Neural progenitor cell (in vitro differentiated cells): ENCODE measurements around the gene DUSP23. TPM values are rescaled to one million over a fixed set of nuclear protein-coding genes. Genes with fewer than 3 reads are reported as not detected.

Source experiments
- DNase-seq: peaks from one replicate; pipeline ENCODE4 v3.0.0-alpha.2; 2016; ENCODE audit warnings: low spot score
- H2AFZ ChIP-seq: fragments of 200-600 bp; sonication (generic); replicated peaks from 2 replicates; pipeline ENCODE4 v1.6.1; 2016; ENCODE audit warnings: antibody characterized with exemption
- H3F3A ChIP-seq: fragments of 200-600 bp; sonication (generic); 2 replicates; pipeline ENCODE4 v1.6.1; 2016; ENCODE audit warnings: antibody characterized with exemption, low read depth
- H3K27ac ChIP-seq: fragments of 200-600 bp; sonication (generic); 2 replicates; pipeline ENCODE4 v1.5.1; 2016; ENCODE audit warnings: mild to moderate bottlenecking
- H3K27me3 ChIP-seq: fragments of 200-600 bp; sonication (generic); 2 replicates; pipeline ENCODE4 v1.6.1; 2016; ENCODE audit warnings: mild to moderate bottlenecking, moderate library complexity
- H3K36me3 ChIP-seq: fragments of 200-600 bp; sonication (generic); 2 replicates; pipeline ENCODE4 v1.5.1; 2016
- H3K4me1 ChIP-seq: fragments of 200-600 bp; sonication (generic); 2 replicates; pipeline ENCODE4 v1.6.1; 2016; ENCODE audit warnings: mixed run types
- H3K4me2 ChIP-seq: fragments of 200-600 bp; sonication (generic); 2 replicates; pipeline ENCODE4 v1.6.1; 2016
- H3K4me3 ChIP-seq: fragments of 200-600 bp; sonication (generic); 2 replicates; pipeline ENCODE4 v1.5.1; 2016
- H3K79me2 ChIP-seq: fragments of 200-600 bp; sonication (generic); 2 replicates; pipeline ENCODE4 v1.6.1; 2016; ENCODE audit warnings: low read depth
- H3K9ac ChIP-seq: fragments of 200-600 bp; sonication (generic); 2 replicates; pipeline ENCODE4 v1.6.1; 2016
- H3K9me3 ChIP-seq: fragments of 200-600 bp; sonication (generic); 2 replicates; pipeline ENCODE4 v1.5.1; 2016; ENCODE audit warnings: low read depth
- H4K20me1 ChIP-seq: fragments of 200-600 bp; sonication (generic); 2 replicates; pipeline ENCODE4 v1.6.1; 2016; ENCODE audit warnings: low read depth
- H3K27ac Mint-ChIP-seq: 3 replicates; pipeline ENCODE4 v1.8.0; 2021; ENCODE audit warnings: mixed read lengths
- H3K27me3 Mint-ChIP-seq: 2 replicates; pipeline ENCODE4 v1.8.0; 2022; ENCODE audit warnings: low read depth, mild to moderate bottlenecking, inconsistent platforms, moderate library complexity, mixed read lengths; ENCODE audit not compliant: insufficient read depth
- H3K36me3 Mint-ChIP-seq: 3 replicates; pipeline ENCODE4 v1.8.0; 2021; ENCODE audit warnings: mixed read lengths
- H3K4me1 Mint-ChIP-seq: 3 replicates; pipeline ENCODE4 v1.8.0; 2021; ENCODE audit warnings: mixed read lengths
- H3K4me3 Mint-ChIP-seq: 3 replicates; pipeline ENCODE4 v1.8.0; 2021; ENCODE audit warnings: mild to moderate bottlenecking, moderate library complexity, mixed read lengths
- H3K9me3 Mint-ChIP-seq: 3 replicates; pipeline ENCODE4 v1.8.0; 2020; ENCODE audit warnings: mixed read lengths
- CTCF ChIP-seq: fragments of 200-600 bp; sonication (generic); IDR thresholded peaks from 2 replicates; pipeline ENCODE4 v1.5.1; 2017; ENCODE audit warnings: antibody characterized with exemption, mild to moderate bottlenecking
- EZH2 ChIP-seq: fragments of 200-600 bp; sonication (generic); IDR thresholded peaks from 2 replicates; pipeline ENCODE4 v1.6.1; 2017; ENCODE audit warnings: antibody characterized with exemption, mild to moderate bottlenecking, moderate library complexity
- EZH2phosphoT487 ChIP-seq: fragments of 200-600 bp; sonication (generic); IDR thresholded peaks from 2 replicates; pipeline ENCODE4 v1.6.1; 2017; ENCODE audit warnings: antibody characterized with exemption
- total RNA-seq: library from RNA; depleted of rRNA; stranded (reverse); fragments of >200 nt; gene quantifications from 2 replicates; pipeline ENCODE4 v1.2.3, GENCODE V29; 2015; ENCODE audit warnings: low replicate concordance

The DUSP23 gene
- total RNA-seq, 1 donor from 2014 or later = 3.1 TPM

- Mint-ChIP-seq H3K4me3 (no peak overlapping the region), H3K27me3 (peaks cover 3% of the 10 kb centered on the region), H3K27ac (no peak overlapping the region), H3K36me3 (no peaks in the 10 kb centered on the region), H3K4me1 (no peaks in the 10 kb centered on the region), H3K9me3 (no peaks in the 10 kb centered on the region)
- H3K4me2 ChIP-seq = no peak overlapping the region
- no peak for DNase-seq
- H3K36me3 ChIP-seq = no peaks in the 10 kb centered on the region
- H3K9ac ChIP-seq = no peak overlapping the region
- H3K4me1 ChIP-seq = no peaks in the 10 kb centered on the region
- no peaks in the 10 kb centered on the region for H3K9me3 ChIP-seq
- H4K20me1 ChIP-seq = no peaks in the 10 kb centered on the region
- H3K27ac ChIP-seq = no peak overlapping the region
- TF ChIP-seq EZH2 = no peak
- TF ChIP-seq CTCF = no peak
- TF ChIP-seq EZH2phosphoT487 = no peak
- H3K27me3 ChIP-seq = no peaks in the 10 kb centered on the region
- no peaks in the 10 kb centered on the region for H3F3A ChIP-seq
- H3K79me2 ChIP-seq = no peaks in the 10 kb centered on the region
- H2AFZ ChIP-seq = no peak overlapping the region
- H3K4me3 ChIP-seq = no peak overlapping the region
Measured at GRCh38 chr1:159815926-159816325, 35.2 kb downstream of the DUSP23 start.

DNA sequence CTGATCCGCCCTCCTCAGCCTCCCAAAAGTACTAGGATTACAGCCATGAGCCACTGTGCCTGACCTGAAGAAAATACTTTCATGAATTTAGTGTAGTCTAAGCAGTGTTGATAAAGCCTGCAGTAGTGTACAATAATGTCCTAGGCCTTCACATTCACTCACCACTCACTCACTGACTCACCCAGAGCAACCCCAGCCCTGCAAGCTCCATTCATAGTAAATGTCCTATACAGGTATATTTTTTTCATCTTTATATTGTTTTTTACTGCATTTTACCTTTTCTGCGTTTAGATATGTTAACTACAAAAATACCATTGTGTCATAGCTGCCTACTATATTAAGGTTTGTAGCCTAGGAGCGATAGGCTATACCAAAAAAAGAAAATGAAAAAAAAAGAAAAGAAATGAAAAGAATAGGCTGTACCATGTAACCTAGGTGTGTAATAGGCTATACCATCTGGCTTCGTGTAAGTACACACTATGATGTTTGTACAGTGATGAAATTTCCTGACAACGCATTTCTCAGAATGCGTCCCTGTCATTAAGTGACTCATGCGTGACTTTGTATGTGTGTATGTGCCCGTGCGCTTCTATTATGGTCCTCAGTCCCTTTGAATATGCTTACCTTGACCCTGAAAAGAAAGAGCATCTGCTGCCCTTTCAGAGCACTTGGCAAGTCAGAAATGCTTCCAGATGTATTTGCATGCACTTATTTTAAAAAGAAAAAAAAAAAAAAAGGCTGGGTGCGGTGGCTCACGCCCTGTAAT is 36.7 kb downstream of the DUSP23 start:
- Histone ChIP-seq H3K4me2 (no peak overlapping the region), H3F3A (no peaks in the 10 kb centered on the region), H3K9ac (no peak overlapping the region), H3K27ac (no peak overlapping the region), H3K4me3 (no peak overlapping the region), H3K9me3 (no peaks in the 10 kb centered on the region), H3K79me2 (no peaks in the 10 kb centered on the region), H3K36me3 (no peaks in the 10 kb centered on the region), H3K27me3 (no peaks in the 10 kb centered on the region), H4K20me1 (no peaks in the 10 kb centered on the region), H2AFZ (no peak overlapping the region), H3K4me1 (no peaks in the 10 kb centered on the region)
- no peaks in the 10 kb centered on the region for H3K27me3 Mint-ChIP-seq
- peaks cover under 1% of the 10 kb centered on the region for H3K4me1 Mint-ChIP-seq
- H3K4me3 Mint-ChIP-seq = no peak overlapping the region
- H3K36me3 Mint-ChIP-seq = no peaks in the 10 kb centered on the region
- no peak for DNase-seq
- no peak overlapping the region for H3K27ac Mint-ChIP-seq
- TF ChIP-seq EZH2 (no peak), CTCF (no peak), EZH2phosphoT487 (no peak)
- no peaks in the 10 kb centered on the region for H3K9me3 Mint-ChIP-seq

- H3K36me3 ChIP-seq = no peaks in the 10 kb centered on the region
- Mint-ChIP-seq H3K4me1 (peaks cover 25% of the 10 kb centered on the region), H3K36me3 (no peaks in the 10 kb centered on the region), H3K4me3 (no peak overlapping the region), H3K27me3 (peaks cover 11% of the 10 kb centered on the region), H3K27ac (no peak overlapping the region), H3K9me3 (no peaks in the 10 kb centered on the region)
- H4K20me1 ChIP-seq = no peaks in the 10 kb centered on the region
- no peaks in the 10 kb centered on the region for H3K27me3 ChIP-seq
- peaks cover 11% of the 10 kb centered on the region for H3K4me1 ChIP-seq
- no peak overlapping the region for H3K27ac ChIP-seq
- no peaks in the 10 kb centered on the region for H3K9me3 ChIP-seq
- H3K79me2 ChIP-seq = no peaks in the 10 kb centered on the region
- H3K4me3 ChIP-seq = no peak overlapping the region
- TF ChIP-seq EZH2phosphoT487 (no peak), CTCF (peak; percentile 21)
- H3K4me2 ChIP-seq = no peak overlapping the region
- no peak overlapping the region for H2AFZ ChIP-seq
- H3F3A ChIP-seq = no peaks in the 10 kb centered on the region
- H3K9ac ChIP-seq = no peak overlapping the region
- peak; percentile 12 for DNase-seq
Measured at GRCh38 chr1:159821171-159821867, 40.6 kb downstream of the DUSP23 start.
